ENCODE results near the gene TLCD3B.

GRCh38 chr16:30006659-30007377, 24.3 kb downstream of the TLCD3B start:
- no peak for TF ChIP-seq CTCF (IDR thresholded peaks at IDR 0.05)
- no peak for TF ChIP-seq POLR2A (IDR thresholded peaks at IDR 0.05)
